SH-SY5Y (cell line): ENCODE data around the gene ANKDD1B.

ENCODE experiments used
- GATA2 ChIP-seq: IDR thresholded peaks from 2 replicates; pipeline ENCODE4 v1.6.1; 2011; ENCODE audit warnings: mild to moderate bottlenecking, low read depth, low read length
- GATA3 ChIP-seq: IDR thresholded peaks from 2 replicates; pipeline ENCODE4 v1.6.1; 2011; ENCODE audit warnings: low read depth, mild to moderate bottlenecking, low read length, moderate library complexity

DNA sequence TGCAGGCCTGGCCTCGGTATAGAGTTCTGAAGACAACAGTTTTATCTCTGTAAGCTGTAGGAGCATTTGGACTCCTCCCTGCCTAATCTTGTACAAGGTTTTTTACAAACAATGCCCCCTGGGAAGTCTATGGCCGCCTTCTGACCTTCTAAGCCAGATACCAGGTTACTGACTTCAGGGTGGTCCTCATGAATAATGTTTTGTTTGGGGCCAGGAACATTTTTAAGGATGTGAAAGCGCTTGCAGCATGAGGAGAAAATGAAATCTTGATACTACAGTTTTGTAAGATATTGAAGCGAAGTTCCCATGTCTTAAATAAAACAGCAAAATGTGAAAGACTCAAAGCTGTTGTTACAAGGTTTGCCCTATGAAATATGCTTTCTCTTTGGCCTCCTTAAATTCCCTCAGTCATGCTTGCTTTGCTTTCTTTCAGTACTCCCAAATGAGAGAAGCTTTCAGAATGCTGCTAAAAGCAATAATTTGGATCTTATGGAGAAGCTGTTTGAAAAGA, 5.2 kb downstream of the ANKDD1B start:
- TF ChIP-seq GATA2 = no peak
- no peak for TF ChIP-seq GATA3
